ENCODE measurements around the gene SPRR2B.
"Not testable (repeated sequence)": the region's sequence is repeated elsewhere in the genome, so short reads cannot be mapped to it uniquely, and the experiment has no call there.

- TF ChIP-seq POLR2A (IDR thresholded peaks at IDR 0.05; ENCODE audit: low read depth, low read length); CTCF (conservative IDR thresholded peaks at IDR 0.05; ENCODE audit: low read depth, low read length); ELK1 (IDR thresholded peaks at IDR 0.05; ENCODE audit: borderline replicate concordance, low read depth, low read length); RCOR1 (IDR thresholded peaks at IDR 0.05; ENCODE audit: insufficient replicate concordance, low read length); SMC3 (IDR thresholded peaks at IDR 0.05; ENCODE audit: low read depth, low read length); RAD21 (IDR thresholded peaks at IDR 0.05; ENCODE audit: low read length); MAZ (IDR thresholded peaks at IDR 0.05; ENCODE audit: borderline replicate concordance, low read depth, low read length); USF2 (IDR thresholded peaks at IDR 0.05; ENCODE audit: low read depth, low read length); RFX5 (IDR thresholded peaks at IDR 0.05; ENCODE audit: low read depth, low read length): not testable (repeated sequence)
These were observed 41.0 kb upstream of the SPRR2B start for GRCh38 chr1:153112454-153112853.

All from IMR-90 (cell line).